ENCODE results near the gene AAK1.

GRCh38 chr2:69510204-69510603 is 133.3 kb downstream of the AAK1 start:
- TF ChIP-seq CTCF (conservative IDR thresholded peaks at IDR 0.05; ENCODE audit: low read depth, low read length) (no peak), EZH2 (IDR thresholded peaks at IDR 0.05; ENCODE audit: low read length, unreplicated experiment) (no peak)
